DOHH2 (cell line): ENCODE results near the gene COL13A1.

ENCODE experiments used
- H3F3A ChIP-seq: fragments of 200-600 bp; sonication (generic), shearing (Covaris generic); 2 replicates; pipeline ENCODE4 v1.6.0; 2016; ENCODE audit warnings: antibody characterized with exemption, mild to moderate bottlenecking; ENCODE audit not compliant: control insufficient read depth, insufficient read depth
- H3K27ac ChIP-seq: fragments of 200-600 bp; sonication (generic); 2 replicates; pipeline ENCODE4 v1.5.1; 2014; ENCODE audit warnings: low read depth, mild to moderate bottlenecking, low read length, moderate library complexity
- H3K27me3 ChIP-seq: fragments of 200-600 bp; sonication (generic); 2 replicates; pipeline ENCODE4 v1.6.1; 2014; ENCODE audit warnings: mild to moderate bottlenecking, low read length, mixed read lengths; ENCODE audit not compliant: control insufficient read depth
- H3K36me3 ChIP-seq: fragments of 200-600 bp; sonication (generic); 2 replicates; pipeline ENCODE4 v1.6.1; 2014; ENCODE audit warnings: mild to moderate bottlenecking, low read length, moderate library complexity, mixed read lengths; ENCODE audit not compliant: control insufficient read depth
- H3K4me1 ChIP-seq: fragments of 200-600 bp; sonication (generic); 2 replicates; pipeline ENCODE4 v1.6.1; 2014; ENCODE audit warnings: mild to moderate bottlenecking, low read length, mixed read lengths; ENCODE audit not compliant: control insufficient read depth
- H3K4me2 ChIP-seq: fragments of 200-600 bp; sonication (generic); 2 replicates; pipeline ENCODE4 v1.6.0; 2014; ENCODE audit warnings: mild to moderate bottlenecking, low read length, moderate library complexity
- H3K4me3 ChIP-seq: fragments of 200-600 bp; sonication (generic); 2 replicates; pipeline ENCODE4 v1.5.1; 2014; ENCODE audit warnings: mild to moderate bottlenecking, low read length, mixed read lengths
- H3K79me2 ChIP-seq: fragments of 200-600 bp; sonication (generic); 2 replicates; pipeline ENCODE4 v1.6.1; 2014; ENCODE audit warnings: mild to moderate bottlenecking, low read length, mixed read lengths; ENCODE audit not compliant: control insufficient read depth
- H3K9me2 ChIP-seq: fragments of 200-600 bp; sonication (generic); replicated peaks from 2 replicates; pipeline ENCODE4 v1.6.1; 2014; ENCODE audit warnings: mild to moderate bottlenecking, low read length, mixed read lengths; ENCODE audit not compliant: control insufficient read depth
- H3K9me3 ChIP-seq: fragments of 200-600 bp; sonication (generic); 2 replicates; pipeline ENCODE4 v1.6.1; 2014; ENCODE audit warnings: antibody characterized with exemption, low read length, mixed read lengths; ENCODE audit not compliant: control insufficient read depth, insufficient read depth
- H4K20me1 ChIP-seq: fragments of 200-600 bp; sonication (generic); 2 replicates; pipeline ENCODE4 v1.6.0; 2014; ENCODE audit warnings: low read depth, mild to moderate bottlenecking, antibody characterized with exemption, low read length, moderate library complexity; ENCODE audit not compliant: control insufficient read depth, insufficient read depth
- CTCF ChIP-seq: fragments of 200-600 bp; sonication (generic); IDR thresholded peaks from one replicate; pipeline ENCODE4 v1.5.1; 2014; ENCODE audit warnings: antibody characterized with exemption, mild to moderate bottlenecking, low read depth, low read length; ENCODE audit not compliant: poor library complexity, severe bottlenecking
- EZH2phosphoT487 ChIP-seq: fragments of 200-600 bp; sonication (generic); IDR thresholded peaks from 2 replicates; pipeline ENCODE4 v1.6.1; 2017; ENCODE audit warnings: borderline replicate concordance, mild to moderate bottlenecking, antibody characterized with exemption, low read length, moderate library complexity, mixed read lengths

Gene COL13A1

GRCh38 chr10:69873135-69873639 is 71.5 kb downstream of the COL13A1 start:
- H3K4me2 ChIP-seq: no peak overlapping the region
- H3K9me2 ChIP-seq: no peaks in the 10 kb centered on the region
- no peaks in the 10 kb centered on the region for H3F3A ChIP-seq
- H4K20me1 ChIP-seq: no peaks in the 10 kb centered on the region
- peaks cover 4% of the 10 kb centered on the region; the same call in 1 of the 2 replicates for H3K27me3 ChIP-seq
- H3K4me1 ChIP-seq: no peaks in the 10 kb centered on the region
- TF ChIP-seq CTCF (no peak), EZH2phosphoT487 (no peak)
- no peaks in the 10 kb centered on the region for H3K36me3 ChIP-seq
- no peak overlapping the region for H3K27ac ChIP-seq
- H3K79me2 ChIP-seq: no peaks in the 10 kb centered on the region
- H3K4me3 ChIP-seq: no peak overlapping the region
- H3K9me3 ChIP-seq: no peaks in the 10 kb centered on the region

GRCh38 chr10:69874449-69874848 is 72.7 kb downstream of the COL13A1 start:
- H3K27ac ChIP-seq: no peak overlapping the region
- no peak overlapping the region for H3K4me2 ChIP-seq

GRCh38 chr10:69875856-69876255 is 74.2 kb downstream of the COL13A1 start:
- no peak overlapping the region for H3K4me3 ChIP-seq
- H3K27me3 ChIP-seq: no peaks in the 10 kb centered on the region
- H3K9me2 ChIP-seq: no peaks in the 10 kb centered on the region
- H4K20me1 ChIP-seq: no peaks in the 10 kb centered on the region
- no peaks in the 10 kb centered on the region for H3K9me3 ChIP-seq
- no peak overlapping the region for H3K4me2 ChIP-seq
- no peak for TF ChIP-seq CTCF
- no peak for TF ChIP-seq EZH2phosphoT487
- no peaks in the 10 kb centered on the region for H3K36me3 ChIP-seq
- H3K4me1 ChIP-seq: no peaks in the 10 kb centered on the region
- no peak overlapping the region for H3K27ac ChIP-seq
- H3K79me2 ChIP-seq: no peaks in the 10 kb centered on the region
- no peaks in the 10 kb centered on the region for H3F3A ChIP-seq

More at GRCh38 chr10:69874449-69874848, 72.7 kb downstream of the COL13A1 start:
- Histone ChIP-seq H3K4me3 (no peak overlapping the region), H3K4me1 (no peaks in the 10 kb centered on the region), H3K36me3 (no peaks in the 10 kb centered on the region), H3K79me2 (no peaks in the 10 kb centered on the region), H3K9me3 (no peaks in the 10 kb centered on the region), H3K9me2 (no peaks in the 10 kb centered on the region), H4K20me1 (no peaks in the 10 kb centered on the region), H3K27me3 (peaks cover 2% of the 10 kb centered on the region; the same call in 1 of the 2 replicates), H3F3A (no peaks in the 10 kb centered on the region)
- no peak for TF ChIP-seq CTCF
- TF ChIP-seq EZH2phosphoT487: no peak

- Histone ChIP-seq H3K36me3 (no peaks in the 10 kb centered on the region), H3K27me3 (no peaks in the 10 kb centered on the region), H4K20me1 (no peaks in the 10 kb centered on the region), H3F3A (no peaks in the 10 kb centered on the region), H3K4me3 (no peak overlapping the region), H3K4me2 (no peak overlapping the region), H3K27ac (no peak overlapping the region), H3K9me2 (no peaks in the 10 kb centered on the region), H3K4me1 (no peaks in the 10 kb centered on the region), H3K9me3 (no peaks in the 10 kb centered on the region), H3K79me2 (no peaks in the 10 kb centered on the region)
- TF ChIP-seq EZH2phosphoT487 (no peak), CTCF (no peak)
Observed at GRCh38 chr10:69876286-69876685, 74.6 kb downstream of the COL13A1 start.
